ENCODE data around the gene FOXP1. TPM values are rescaled to one million over a fixed set of nuclear protein-coding genes. Genes with fewer than 3 reads are reported as not detected.

FOXP1 gene
- total RNA-seq, 1 donor from 2014 or later: 195 TPM

- Mint-ChIP-seq H3K27me3 (ENCODE audit: unreplicated experiment) (no peaks in the 10 kb centered on the region), H3K9me3 (ENCODE audit: unreplicated experiment) (no peaks in the 10 kb centered on the region), H3K4me3 (ENCODE audit: unreplicated experiment) (no peak overlapping the region), H3K4me1 (ENCODE audit: unreplicated experiment) (peaks cover 67% of the 10 kb centered on the region), H3K27ac (ENCODE audit: unreplicated experiment) (peak overlapping the region; percentile 85), H3K36me3 (ENCODE audit: unreplicated experiment) (peaks cover 15% of the 10 kb centered on the region)
- DNase-seq (ENCODE audit: extremely low spot score, unreplicated experiment): no peak
- peak; percentile 58 for TF ChIP-seq CTCF (IDR thresholded peaks at IDR 0.05)
Measured at GRCh38 chr3:71006810-71007785, 576.4 kb downstream of the FOXP1 start.

- no peak for TF ChIP-seq CTCF (IDR thresholded peaks at IDR 0.05)
- H3K27ac Mint-ChIP-seq (ENCODE audit: unreplicated experiment): peak overlapping the region; percentile 91
- H3K4me1 Mint-ChIP-seq (ENCODE audit: unreplicated experiment): peaks cover 78% of the 10 kb centered on the region
- H3K9me3 Mint-ChIP-seq (ENCODE audit: unreplicated experiment): no peaks in the 10 kb centered on the region
- no peak for DNase-seq (ENCODE audit: extremely low spot score, unreplicated experiment)
- H3K36me3 Mint-ChIP-seq (ENCODE audit: unreplicated experiment): peaks cover 7% of the 10 kb centered on the region
- H3K4me3 Mint-ChIP-seq (ENCODE audit: unreplicated experiment): peak overlapping the region; percentile 67
- H3K27me3 Mint-ChIP-seq (ENCODE audit: unreplicated experiment): no peaks in the 10 kb centered on the region
Measured at GRCh38 chr3:71005702-71006321, 577.7 kb downstream of the FOXP1 start.

- H3K4me1 Mint-ChIP-seq (ENCODE audit: unreplicated experiment): peaks cover 93% of the 10 kb centered on the region
- no peaks in the 10 kb centered on the region for H3K9me3 Mint-ChIP-seq (ENCODE audit: unreplicated experiment)
- DNase-seq (ENCODE audit: extremely low spot score, unreplicated experiment): no peak
- no peak for TF ChIP-seq CTCF (IDR thresholded peaks at IDR 0.05)
- peaks cover 16% of the 10 kb centered on the region for H3K36me3 Mint-ChIP-seq (ENCODE audit: unreplicated experiment)
- H3K4me3 Mint-ChIP-seq (ENCODE audit: unreplicated experiment): no peak overlapping the region
- H3K27me3 Mint-ChIP-seq (ENCODE audit: unreplicated experiment): no peaks in the 10 kb centered on the region
- H3K27ac Mint-ChIP-seq (ENCODE audit: unreplicated experiment): peak overlapping the region; percentile 54
Measured at GRCh38 chr3:71003511-71003910, 580.0 kb downstream of the FOXP1 start.

- no peaks in the 10 kb centered on the region for H3K27me3 Mint-ChIP-seq (ENCODE audit: unreplicated experiment)
- peak overlapping the region; percentile 39 for H3K27ac Mint-ChIP-seq (ENCODE audit: unreplicated experiment)
- no peaks in the 10 kb centered on the region for H3K9me3 Mint-ChIP-seq (ENCODE audit: unreplicated experiment)
- H3K4me3 Mint-ChIP-seq (ENCODE audit: unreplicated experiment): no peak overlapping the region
- H3K36me3 Mint-ChIP-seq (ENCODE audit: unreplicated experiment): peaks cover 19% of the 10 kb centered on the region
- DNase-seq (ENCODE audit: extremely low spot score, unreplicated experiment): no peak
- TF ChIP-seq CTCF (IDR thresholded peaks at IDR 0.05): no peak
- H3K4me1 Mint-ChIP-seq (ENCODE audit: unreplicated experiment): peaks cover 85% of the 10 kb centered on the region
Measured at GRCh38 chr3:71002298-71002697, 581.2 kb downstream of the FOXP1 start.

- TF ChIP-seq CTCF (IDR thresholded peaks at IDR 0.05): no peak
- H3K4me1 Mint-ChIP-seq (ENCODE audit: unreplicated experiment): peaks cover 77% of the 10 kb centered on the region
Measured at GRCh38 chr3:71001303-71001830, 582.2 kb downstream of the FOXP1 start.

More at GRCh38 chr3:71001303-71001830, 582.2 kb downstream of the FOXP1 start:
- no peak for DNase-seq (ENCODE audit: extremely low spot score, unreplicated experiment)
- no peaks in the 10 kb centered on the region for H3K9me3 Mint-ChIP-seq (ENCODE audit: unreplicated experiment)
- peaks cover 27% of the 10 kb centered on the region for H3K36me3 Mint-ChIP-seq (ENCODE audit: unreplicated experiment)
- H3K4me3 Mint-ChIP-seq (ENCODE audit: unreplicated experiment): no peak overlapping the region
- H3K27me3 Mint-ChIP-seq (ENCODE audit: unreplicated experiment): no peaks in the 10 kb centered on the region
- H3K27ac Mint-ChIP-seq (ENCODE audit: unreplicated experiment): peak overlapping the region; percentile 44
